Tibial nerve (tissue), 4 donors: Measurements from ENCODE around the gene PIEZO1. TPM values are rescaled to one million over a fixed set of nuclear protein-coding genes. Genes with fewer than 3 reads are reported as not detected.

Source experiments
- DNase-seq, 2 donors: peaks; one replicate each; pipeline ENCODE4 v3.0.0-alpha.2; 2019; ENCODE audit warnings: low spot score in 2 of 2
- H3K27ac ChIP-seq, 4 donors: fragments of 200-600 bp; sonication (generic) in 3 of 4; one replicate each; pipeline ENCODE4 v1.5.1; 2017 to 2019; ENCODE audit warnings: mild to moderate bottlenecking in 1 of 4
- H3K27me3 ChIP-seq, 2 donors: fragments of 200-600 bp; sonication (generic) in 1 of 2; one replicate each; pipeline versions ENCODE4 v1.5.1 to v1.6.0; 2017 to 2019
- H3K36me3 ChIP-seq, 3 donors: fragments of 200-600 bp; sonication (generic); one replicate each; pipeline ENCODE4 v1.5.1; 2018 to 2019
- H3K4me1 ChIP-seq, 4 donors: fragments of 200-600 bp; sonication (generic) in 3 of 4; one replicate each; pipeline ENCODE4 v1.5.1; 2017 to 2019
- H3K4me3 ChIP-seq, 4 donors: fragments of 200-600 bp; sonication (generic) in 3 of 4; one replicate each; pipeline ENCODE4 v1.5.1; 2017 to 2019; ENCODE audit warnings: mild to moderate bottlenecking in 1 of 4, moderate library complexity in 1 of 4
- H3K9me3 ChIP-seq, 4 donors: fragments of 200-600 bp; sonication (generic) in 3 of 4; one replicate each; pipeline ENCODE4 v1.5.1; 2017 to 2019
- CTCF ChIP-seq, 5 experiments: fragments of 200-600 bp in 3 of 5; fragments of 450-650 bp in 2 of 5; sonication (generic) in 3 of 5; IDR thresholded peaks; one replicate each; pipeline ENCODE4 v1.5.1; 2016 to 2019; ENCODE audit warnings: antibody characterized with exemption in 5 of 5, mild to moderate bottlenecking in 3 of 5, moderate library complexity in 2 of 5
- EP300 ChIP-seq, 2 donors: sonication (generic); formaldehyde crosslinking; IDR thresholded peaks; one replicate each; pipeline ENCODE4 v1.6.1; 2017; ENCODE audit warnings: antibody characterized with exemption in 2 of 2, mild to moderate bottlenecking in 1 of 2
- POLR2A ChIP-seq, 2 donors: fragments of 450-650 bp; IDR thresholded peaks; one replicate each; pipeline ENCODE4 v1.6.1; 2017; ENCODE audit warnings: antibody characterized with exemption in 2 of 2, mild to moderate bottlenecking in 2 of 2, moderate library complexity in 2 of 2
- WGBS, 2 donors: methylation state at CpG; one replicate each; pipeline ENCODE4 v1.1.5; 2018; 5-methylcytosine and 5-hydroxymethylcytosine counted together
- total RNA-seq, 4 donors: library from RNA; depleted of rRNA; stranded (reverse); fragments of >200 nt; gene quantifications; one replicate each; pipeline ENCODE4 v1.1.0, GENCODE V29; 2016

Gene PIEZO1
- total RNA-seq, 4 donors from 2014 or later = 90.5 to 309 (median 165) TPM

- Histone ChIP-seq H3K27me3 (no peaks in the 10 kb centered on the region), H3K27ac (no peak overlapping the region), H3K9me3 (no peaks in the 10 kb centered on the region), H3K36me3 (peaks cover 0 to 83% (median 9%) of the 10 kb centered on the region in 3 donors), H3K4me1 (peaks cover 0 to 47% (median 19%) of the 10 kb centered on the region in 4 donors), H3K4me3 (no peak overlapping the region)
- TF ChIP-seq POLR2A (IDR thresholded peaks at IDR 0.05) (no peak), EP300 (IDR thresholded peaks at IDR 0.05) (no peak), CTCF (IDR thresholded peaks at IDR 0.05) (no peak)
- WGBS, 2 donors = 92 to 100% methylated on average over 3 to 8 of the region's 16 CpGs
- no peak for DNase-seq
Observed at GRCh38 chr16:88699180-88699579, 85.8 kb downstream of the PIEZO1 start.

GRCh38 chr16:88698646-88699045 is 86.4 kb downstream of the PIEZO1 start:
- Histone ChIP-seq H3K9me3 (no peaks in the 10 kb centered on the region), H3K4me1 (peaks cover 0 to 42% (median 19%) of the 10 kb centered on the region in 4 donors), H3K36me3 (peaks cover 0 to 83% (median 9%) of the 10 kb centered on the region in 3 donors), H3K4me3 (no peak overlapping the region), H3K27me3 (no peaks in the 10 kb centered on the region), H3K27ac (no peak overlapping the region)
- TF ChIP-seq CTCF (IDR thresholded peaks at IDR 0.05) (no peak), POLR2A (IDR thresholded peaks at IDR 0.05) (no peak)
- 95 to 97% methylated on average over 10 to 24 of the region's 25 CpGs for WGBS, 2 donors
- DNase-seq = no peak

- Histone ChIP-seq H3K27me3 (no peaks in the 10 kb centered on the region), H3K36me3 (peaks cover 0 to 80% (median 9%) of the 10 kb centered on the region in 3 donors), H3K4me3 (no peak overlapping the region), H3K9me3 (no peaks in the 10 kb centered on the region), H3K27ac (no peak overlapping the region), H3K4me1 (peaks cover 0 to 36% (median 17%) of the 10 kb centered on the region in 4 donors)
- WGBS, 2 donors = 84 to 86% methylated on average over 34 to 37 of the region's 37 CpGs
- no peak for DNase-seq
- TF ChIP-seq EP300 (IDR thresholded peaks at IDR 0.05) = no peak
- no peak for TF ChIP-seq CTCF (IDR thresholded peaks at IDR 0.05)
- TF ChIP-seq POLR2A (IDR thresholded peaks at IDR 0.05) = no peak
Observed at GRCh38 chr16:88697831-88698615, 87.0 kb downstream of the PIEZO1 start.

GRCh38 chr16:88697116-88697830 is 87.7 kb downstream of the PIEZO1 start:
- no peak for DNase-seq
- TF ChIP-seq EP300 (IDR thresholded peaks at IDR 0.05) (no peak), CTCF (IDR thresholded peaks at IDR 0.05) (no peak), POLR2A (IDR thresholded peaks at IDR 0.05) (no peak)
- H3K9me3 ChIP-seq = no peaks in the 10 kb centered on the region
- H3K4me3 ChIP-seq = no peak overlapping the region
- 83 to 89% methylated on average over 41 to 47 of the region's 47 CpGs for WGBS, 2 donors
- no peak overlapping the region for H3K27ac ChIP-seq
- peaks cover 0 to 73% (median 9%) of the 10 kb centered on the region in 3 donors for H3K36me3 ChIP-seq
- peaks cover 0 to 29% (median 17%) of the 10 kb centered on the region in 4 donors for H3K4me1 ChIP-seq
- H3K27me3 ChIP-seq = peaks cover 0 to under 1% of the 10 kb centered on the region in 2 donors

GRCh38 chr16:88696441-88696840 is 88.6 kb downstream of the PIEZO1 start:
- Histone ChIP-seq H3K27ac (no peak overlapping the region), H3K4me1 (peaks cover 0 to 27% (median 12%) of the 10 kb centered on the region in 4 donors), H3K9me3 (no peaks in the 10 kb centered on the region), H3K36me3 (peaks cover 0 to 65% (median 9%) of the 10 kb centered on the region in 3 donors), H3K27me3 (peaks cover 0 to 9% of the 10 kb centered on the region in 2 donors), H3K4me3 (no peak overlapping the region)
- TF ChIP-seq POLR2A (IDR thresholded peaks at IDR 0.05) = no peak
- no peak for TF ChIP-seq EP300 (IDR thresholded peaks at IDR 0.05)
- no peak for TF ChIP-seq CTCF (IDR thresholded peaks at IDR 0.05)
- no peak for DNase-seq
- WGBS, 2 donors = 85 to 86% methylated on average over 14 of the region's 14 CpGs
